ENCODE results near the gene KRT76. TPM values are rescaled to one million over a fixed set of nuclear protein-coding genes. Genes with fewer than 3 reads are reported as not detected.

The KRT76 gene
- total RNA-seq, 4 donors from 2014 or later = not detected

DNA sequence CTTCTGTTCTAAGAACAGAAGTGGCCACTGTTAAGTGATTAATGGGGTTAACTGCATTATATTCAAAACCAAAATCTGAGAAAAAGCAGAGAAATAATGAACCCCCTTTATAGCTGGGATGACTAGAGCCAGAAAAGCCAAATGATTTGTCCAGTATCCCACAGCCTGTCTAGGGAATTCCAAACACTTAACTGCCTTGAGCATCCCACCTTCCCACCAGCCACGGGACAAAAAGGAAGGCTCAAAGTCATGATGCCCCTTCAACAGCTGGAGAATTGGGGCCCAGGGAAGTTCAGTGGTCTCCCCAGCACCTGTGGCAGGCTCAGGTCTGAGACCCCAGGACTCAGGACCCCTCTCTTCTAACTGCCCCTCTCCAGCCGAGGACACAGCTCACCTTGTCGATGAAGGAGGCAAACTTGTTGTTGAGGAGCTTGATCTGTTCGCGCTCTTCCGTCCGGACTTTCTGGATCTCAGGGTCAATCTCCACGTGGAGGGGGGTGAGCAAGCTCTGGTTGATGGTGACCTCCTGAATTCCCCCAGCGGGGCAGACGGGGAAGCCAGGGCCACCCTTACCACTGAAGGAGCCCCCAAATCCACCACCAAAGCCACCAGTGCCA, 36.2 kb upstream of the KRT76 start:
- no peaks in the 10 kb centered on the region for H3K4me1 ChIP-seq
- 87% methylated on average over 8 to 10 of the region's 10 CpGs for WGBS, 2 donors
- no peak overlapping the region for H3K27ac ChIP-seq
- no peaks in the 10 kb centered on the region for H3K27me3 ChIP-seq
- TF ChIP-seq, protein P1, sequence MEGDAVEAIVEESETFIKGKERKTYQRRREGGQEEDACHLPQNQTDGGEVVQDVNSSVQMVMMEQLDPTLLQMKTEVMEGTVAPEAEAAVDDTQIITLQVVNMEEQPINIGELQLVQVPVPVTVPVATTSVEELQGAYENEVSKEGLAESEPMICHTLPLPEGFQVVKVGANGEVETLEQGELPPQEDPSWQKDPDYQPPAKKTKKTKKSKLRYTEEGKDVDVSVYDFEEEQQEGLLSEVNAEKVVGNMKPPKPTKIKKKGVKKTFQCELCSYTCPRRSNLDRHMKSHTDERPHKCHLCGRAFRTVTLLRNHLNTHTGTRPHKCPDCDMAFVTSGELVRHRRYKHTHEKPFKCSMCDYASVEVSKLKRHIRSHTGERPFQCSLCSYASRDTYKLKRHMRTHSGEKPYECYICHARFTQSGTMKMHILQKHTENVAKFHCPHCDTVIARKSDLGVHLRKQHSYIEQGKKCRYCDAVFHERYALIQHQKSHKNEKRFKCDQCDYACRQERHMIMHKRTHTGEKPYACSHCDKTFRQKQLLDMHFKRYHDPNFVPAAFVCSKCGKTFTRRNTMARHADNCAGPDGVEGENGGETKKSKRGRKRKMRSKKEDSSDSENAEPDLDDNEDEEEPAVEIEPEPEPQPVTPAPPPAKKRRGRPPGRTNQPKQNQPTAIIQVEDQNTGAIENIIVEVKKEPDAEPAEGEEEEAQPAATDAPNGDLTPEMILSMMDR (IDR thresholded peaks at IDR 0.05) = no peak
- TF ChIP-seq EP300 (IDR thresholded peaks at IDR 0.05) = no peak
- H3K9me3 ChIP-seq = no peaks in the 10 kb centered on the region
- no peak for DNase-seq (ENCODE audit: low spot score in 2 of 2)
- H3K4me3 ChIP-seq = no peak overlapping the region
- H3K36me3 ChIP-seq = no peaks in the 10 kb centered on the region

DNA sequence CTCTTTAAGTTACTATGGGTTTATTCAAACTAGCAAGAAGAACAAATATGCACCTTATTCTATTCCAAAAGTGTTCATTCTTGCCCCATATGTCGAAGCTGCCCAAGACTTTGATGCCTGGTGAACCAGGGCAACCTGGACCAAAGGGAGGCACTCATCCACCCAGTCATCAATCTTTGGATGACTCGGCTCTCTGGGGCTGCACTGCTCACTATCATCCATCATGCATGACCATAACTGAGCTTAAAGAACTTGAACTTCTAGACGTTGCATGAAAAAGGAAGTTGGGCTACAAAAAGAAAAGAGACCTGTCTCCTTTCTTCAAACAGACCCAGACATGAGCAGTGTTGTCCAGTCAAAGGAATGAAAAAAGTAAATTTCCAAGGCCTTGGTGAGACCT, 35.6 kb upstream of the KRT76 start:
- Histone ChIP-seq H3K27ac (no peak overlapping the region), H3K9me3 (no peaks in the 10 kb centered on the region), H3K4me1 (no peaks in the 10 kb centered on the region), H3K27me3 (no peaks in the 10 kb centered on the region), H3K4me3 (no peak overlapping the region), H3K36me3 (no peaks in the 10 kb centered on the region)
- 45 to 62% methylated on average over 3 of the region's 3 CpGs for WGBS, 2 donors
- no peak for TF ChIP-seq EP300 (IDR thresholded peaks at IDR 0.05)
- no peak for TF ChIP-seq POLR2A (IDR thresholded peaks at IDR 0.05)
- TF ChIP-seq, protein P1 (IDR thresholded peaks at IDR 0.05) = no peak
- DNase-seq (ENCODE audit: low spot score in 2 of 2) = no peak

DNA sequence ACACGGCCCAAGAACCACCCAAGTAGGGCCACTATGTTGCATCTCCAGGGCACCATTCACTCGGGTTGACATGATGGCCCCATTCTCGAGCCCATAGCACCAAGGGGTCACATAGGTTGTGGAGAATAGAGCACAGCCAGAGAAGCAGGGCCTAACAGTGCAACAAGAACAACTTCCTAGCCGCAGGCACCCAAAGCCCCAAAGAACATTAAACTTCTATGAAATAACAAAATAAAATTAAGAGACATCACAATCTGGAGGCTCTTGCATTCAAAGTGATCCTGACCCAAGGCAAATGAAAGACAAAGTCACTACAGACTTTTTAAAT, 34.9 kb upstream of the KRT76 start:
- WGBS, 2 donors = 77% methylated on average over 4 of the region's 4 CpGs
- no peaks in the 10 kb centered on the region for H3K27me3 ChIP-seq
- TF ChIP-seq, protein P1 (IDR thresholded peaks at IDR 0.05) = no peak
- H3K4me1 ChIP-seq = no peaks in the 10 kb centered on the region
- no peak overlapping the region for H3K27ac ChIP-seq
- H3K4me3 ChIP-seq = no peak overlapping the region
- DNase-seq (ENCODE audit: low spot score in 2 of 2) = no peak
- no peaks in the 10 kb centered on the region for H3K9me3 ChIP-seq
- no peaks in the 10 kb centered on the region for H3K36me3 ChIP-seq

DNA sequence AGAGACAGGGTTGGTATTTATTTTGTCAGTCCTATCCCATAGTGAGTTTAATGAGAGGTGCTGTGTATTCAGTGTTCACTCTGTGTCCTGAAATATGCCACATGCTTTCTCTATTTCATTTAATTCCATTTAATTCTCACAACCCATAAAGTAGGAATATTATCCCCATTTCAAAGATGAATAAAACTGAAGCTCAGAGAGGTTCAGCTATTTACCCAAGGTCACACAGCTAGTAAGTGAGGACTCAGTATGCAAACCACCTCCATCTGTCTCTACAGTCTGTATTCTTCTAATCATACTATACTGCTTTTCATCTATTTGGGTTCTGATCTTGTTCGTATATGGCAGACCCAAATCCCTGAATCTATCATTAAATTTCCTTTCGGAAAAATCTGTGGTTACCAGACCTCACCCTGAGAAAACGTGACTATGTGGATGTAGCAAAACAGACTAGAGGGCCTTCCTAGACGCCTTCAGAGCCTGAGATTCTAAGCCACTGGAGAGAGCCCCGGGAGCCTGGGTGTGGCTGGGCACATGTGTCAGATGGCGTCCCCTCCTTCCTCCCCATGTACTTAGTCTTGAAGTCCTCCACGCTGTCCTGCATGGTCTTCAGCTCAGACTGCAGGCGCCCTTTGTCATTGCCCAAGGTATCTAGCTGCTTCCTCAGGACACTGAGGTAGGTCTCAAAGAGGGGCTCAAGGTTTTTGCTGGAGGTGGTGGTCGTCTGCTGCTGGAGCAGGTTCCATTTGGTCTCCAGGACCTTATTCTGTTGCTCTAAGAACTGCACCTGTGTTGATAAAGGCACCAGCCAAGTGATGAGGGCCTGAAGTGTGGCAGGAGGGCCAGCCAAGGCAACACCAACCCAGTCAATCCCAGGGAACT, 34.3 kb upstream of the KRT76 start:
- no peaks in the 10 kb centered on the region for H3K36me3 ChIP-seq
- DNase-seq (ENCODE audit: low spot score in 2 of 2) = no peak
- TF ChIP-seq POLR2A (IDR thresholded peaks at IDR 0.05) (no peak), EP300 (IDR thresholded peaks at IDR 0.05) (no peak)
- TF ChIP-seq, protein P1 (IDR thresholded peaks at IDR 0.05) = no peak
- H3K27ac ChIP-seq = no peak overlapping the region
- H3K4me1 ChIP-seq = no peaks in the 10 kb centered on the region
- H3K4me3 ChIP-seq = no peak overlapping the region
- no peaks in the 10 kb centered on the region for H3K9me3 ChIP-seq
- WGBS, 2 donors = 85 to 89% methylated on average over 9 of the region's 9 CpGs
- no peaks in the 10 kb centered on the region for H3K27me3 ChIP-seq

DNA sequence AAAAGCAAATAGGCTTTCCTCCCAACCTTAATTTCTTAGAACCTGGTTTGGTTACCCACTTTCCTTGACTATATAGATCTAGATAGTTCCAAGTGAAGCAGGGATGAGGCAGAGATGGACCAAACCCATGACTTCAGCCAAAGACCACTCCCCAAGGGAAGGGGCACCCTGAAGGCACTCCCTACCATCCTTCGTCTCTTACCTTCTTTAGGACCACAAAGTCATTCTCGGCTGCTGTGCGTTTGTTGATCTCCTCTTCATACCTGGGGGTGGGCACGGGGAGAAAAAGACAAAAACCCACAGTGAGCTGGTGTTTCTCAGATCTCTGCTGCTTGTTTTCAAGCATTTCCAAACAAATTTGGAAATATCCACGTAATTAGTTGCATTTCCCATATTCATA, 33.4 kb upstream of the KRT76 start:
- Histone ChIP-seq H3K27ac (no peak overlapping the region), H3K4me1 (no peaks in the 10 kb centered on the region), H3K4me3 (no peak overlapping the region), H3K27me3 (no peaks in the 10 kb centered on the region), H3K9me3 (no peaks in the 10 kb centered on the region), H3K36me3 (no peaks in the 10 kb centered on the region)
- no peak for DNase-seq (ENCODE audit: low spot score in 2 of 2)
- WGBS, 2 donors = 67 to 72% methylated on average over 5 of the region's 5 CpGs
- TF ChIP-seq, protein P1 (IDR thresholded peaks at IDR 0.05) = no peak

Measured in tibial nerve (tissue), 4 donors.